ENCODE measurements around the gene ARPC2.

GRCh38 chr2:218273908-218274249 lies 56.9 kb downstream of the ARPC2 start:
- TF ChIP-seq POLR2AphosphoS2 (IDR thresholded peaks at IDR 0.05; ENCODE audit: low read depth, low read length) (no peak), CTCF (IDR thresholded peaks at IDR 0.05 in 2 of 3, conservative IDR thresholded peaks at IDR 0.05 in 1 of 3; ENCODE audit: control insufficient read depth in 2 of 3, extremely low read depth in 1 of 3, insufficient read depth in 1 of 3, low read depth in 3 of 3, low read length in 3 of 3) (no peak), EZH2 (IDR thresholded peaks at IDR 0.05; ENCODE audit: borderline replicate concordance, control insufficient read depth, low read depth, low read length) (no peak), ZNF274 (IDR thresholded peaks at IDR 0.05; ENCODE audit: insufficient read depth, insufficient read length) (no peak), RAD21 (IDR thresholded peaks at IDR 0.05; ENCODE audit: insufficient read depth, low read depth, low read length) (no peak), MAX (IDR thresholded peaks at IDR 0.05; ENCODE audit: low read depth, low read length) (no peak), E2F8 (IDR thresholded peaks at IDR 0.05; ENCODE audit: low read depth, partially characterized antibody) (no peak)

Data from GM12878 (cell line).